ENCODE data around the gene MPPE1.
"Not testable (repeated sequence)": the region's sequence is repeated elsewhere in the genome, so short reads cannot be mapped to it uniquely, and the experiment has no call there.

Gene MPPE1

GRCh38 chr18:11923450-11923849 lies 15.3 kb upstream of the MPPE1 start:
- no peak for DNase-seq

DNA sequence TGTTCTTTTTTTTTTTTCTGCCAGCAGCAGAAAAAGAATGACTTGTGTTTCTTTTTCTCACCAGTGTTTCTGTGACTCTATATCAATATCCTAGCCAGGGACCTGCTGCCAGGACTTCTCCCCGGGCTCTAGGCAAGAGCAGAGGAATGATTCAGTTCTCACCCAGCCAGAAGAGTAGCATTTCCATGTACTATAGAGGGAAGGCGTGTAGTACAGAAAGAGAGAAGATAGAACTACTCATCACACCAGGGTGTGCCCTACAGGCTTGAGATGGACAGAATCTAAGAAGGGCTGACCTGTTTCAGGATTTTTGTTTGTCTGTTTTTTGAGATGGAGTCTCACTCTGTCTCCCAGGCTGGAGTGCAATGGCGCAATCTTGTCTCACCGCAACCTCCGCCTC lies 11.4 kb upstream of the MPPE1 start:
- not testable (repeated sequence) for DNase-seq

DNA sequence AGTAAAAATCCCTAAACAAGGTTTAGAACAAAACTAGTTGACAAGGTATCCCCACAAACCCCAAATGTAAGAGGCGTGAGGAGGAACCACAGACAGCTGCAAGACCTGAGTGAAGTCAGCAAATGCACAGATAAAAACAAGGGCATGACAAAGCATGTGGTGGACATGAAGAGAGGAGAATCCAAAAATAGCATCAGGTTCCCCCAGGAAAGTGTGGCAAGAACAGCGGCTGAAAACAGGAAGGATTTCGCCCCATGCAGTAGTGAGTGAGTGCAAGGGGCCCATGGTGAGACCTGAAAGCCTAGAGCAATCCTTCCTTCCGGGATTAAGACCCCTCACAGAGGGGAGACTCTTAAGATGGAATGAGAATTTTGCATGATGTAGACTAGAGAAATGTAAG lies 8.8 kb upstream of the MPPE1 start:
- not testable (repeated sequence) for DNase-seq

GRCh38 chr18:11909591-11910026 lies 1.5 kb upstream of the MPPE1 start:
- peak; percentile 42 for DNase-seq

DNA sequence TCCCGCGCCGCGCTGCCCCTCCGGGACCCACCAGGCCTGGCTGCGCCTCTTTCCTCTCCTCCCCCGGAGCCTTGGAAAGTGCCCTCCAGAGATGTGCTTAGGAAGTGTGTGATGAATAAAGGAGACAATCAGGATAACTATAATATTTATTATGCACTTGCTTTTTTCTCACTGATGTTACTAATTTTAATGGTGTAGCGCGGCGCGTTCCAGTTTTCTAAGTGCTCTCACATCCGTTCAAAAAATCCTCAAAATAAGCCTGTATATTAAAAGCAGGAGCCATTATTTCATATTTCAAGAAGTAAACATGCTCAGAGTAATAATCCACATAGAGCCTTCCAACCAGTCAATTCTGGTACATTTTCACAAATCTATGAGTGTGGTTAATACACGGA lies 941 bp upstream of the MPPE1 start:
- DNase-seq, result peak; percentile 34

DNA sequence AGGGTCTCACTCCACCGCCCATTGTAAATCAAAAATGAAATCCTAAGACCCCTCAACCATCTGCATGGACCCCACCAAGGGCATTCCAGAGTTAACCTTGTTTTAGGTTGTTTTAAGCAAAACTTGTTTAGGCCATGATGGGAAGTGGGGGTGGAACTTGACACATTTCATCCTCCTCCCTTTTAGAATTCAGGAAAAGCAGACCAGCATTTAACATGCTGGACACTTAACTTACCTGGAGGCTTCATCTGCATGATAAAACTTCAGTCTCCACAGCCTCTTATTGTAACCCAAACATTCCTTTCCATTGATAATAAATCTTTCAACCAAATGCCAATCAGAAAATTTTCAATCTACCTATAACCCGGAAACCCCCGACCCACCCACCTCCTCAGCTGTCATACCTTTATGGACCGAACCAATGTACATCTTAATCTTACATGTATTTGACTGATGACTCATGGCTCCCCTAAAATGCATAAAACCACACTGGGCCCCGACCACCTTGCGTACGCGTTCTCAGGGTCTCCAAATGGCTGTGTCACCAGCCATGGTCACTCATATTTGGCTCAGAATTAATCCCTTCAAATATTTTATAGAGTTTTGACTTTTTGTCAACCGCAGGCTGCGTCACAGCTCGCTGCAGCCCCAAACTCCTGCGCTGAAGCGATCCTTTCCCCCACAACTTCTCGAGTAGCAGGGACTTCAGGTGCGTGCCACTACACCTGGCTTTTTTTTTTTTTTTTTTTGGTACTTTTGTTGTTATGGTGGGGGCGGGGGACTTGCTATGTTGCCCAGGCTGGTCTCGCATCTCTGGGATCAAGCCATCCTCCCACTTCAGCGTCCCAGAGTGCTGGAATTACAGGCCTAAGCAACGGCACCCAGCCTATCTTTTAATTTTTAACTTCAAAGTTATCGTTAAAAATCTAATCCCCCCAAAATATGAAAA lies 917 bp downstream of the MPPE1 start:
- no peak for DNase-seq

- no peak for DNase-seq
These were observed 1.9 kb downstream of the MPPE1 start for GRCh38 chr18:11906176-11906575.

DNA sequence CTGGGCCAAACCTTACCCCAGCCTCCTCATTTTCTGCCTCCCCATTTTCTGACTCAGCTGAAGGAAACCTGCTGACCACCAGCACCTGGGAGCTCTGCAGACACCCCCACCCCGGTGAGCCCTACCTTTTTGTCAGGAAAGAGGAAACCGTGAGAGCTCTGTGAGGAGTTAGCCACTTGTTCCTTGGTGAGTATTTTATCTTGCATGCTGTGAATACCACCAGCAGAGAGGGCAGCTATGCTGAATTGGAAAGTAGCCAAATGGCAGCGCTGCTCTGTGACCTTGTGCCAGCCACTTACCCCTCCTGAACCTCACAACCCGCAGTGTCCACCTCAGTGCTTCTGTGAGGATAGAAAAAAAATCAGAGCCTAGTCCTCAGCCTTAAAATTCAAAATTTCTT lies 2.5 kb downstream of the MPPE1 start:
- DNase-seq, result no peak

DNA sequence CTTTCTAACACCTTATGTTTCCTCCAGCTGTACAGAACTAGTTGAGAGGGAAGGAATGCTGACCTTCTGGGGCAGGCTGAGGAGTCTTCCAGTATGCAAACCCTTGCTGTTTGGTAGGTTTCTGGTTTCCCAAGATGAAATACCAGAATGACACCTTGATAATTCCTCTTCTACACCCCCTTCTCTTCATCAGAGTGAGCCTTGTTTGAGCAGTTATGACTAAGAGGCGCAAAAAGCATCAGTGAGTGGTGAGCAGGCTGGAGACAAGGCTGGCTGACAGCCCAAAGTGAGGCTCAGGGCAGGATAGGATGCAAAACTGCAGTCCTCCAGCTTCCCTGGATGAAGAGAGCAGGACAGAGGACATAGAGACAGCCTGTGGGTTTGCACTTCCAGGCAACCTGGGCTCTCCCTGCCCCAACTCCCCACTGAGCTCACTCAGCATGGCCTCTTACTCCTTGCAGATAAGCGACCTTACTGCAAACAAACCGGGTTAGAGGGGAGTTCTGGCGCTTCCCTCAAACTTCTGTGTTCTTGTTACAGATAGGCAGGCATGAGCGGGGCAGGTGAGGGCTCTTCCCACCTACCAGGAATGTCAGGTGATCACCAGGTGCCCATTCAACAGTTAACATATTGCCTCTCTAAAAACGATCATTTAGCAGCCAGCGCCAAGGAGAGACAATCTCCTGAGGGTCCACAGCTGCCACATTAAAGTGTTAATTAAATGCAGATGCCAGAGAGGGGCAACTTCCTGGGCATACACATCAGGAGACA lies 5.4 kb downstream of the MPPE1 start:
- no peak for DNase-seq

DNA sequence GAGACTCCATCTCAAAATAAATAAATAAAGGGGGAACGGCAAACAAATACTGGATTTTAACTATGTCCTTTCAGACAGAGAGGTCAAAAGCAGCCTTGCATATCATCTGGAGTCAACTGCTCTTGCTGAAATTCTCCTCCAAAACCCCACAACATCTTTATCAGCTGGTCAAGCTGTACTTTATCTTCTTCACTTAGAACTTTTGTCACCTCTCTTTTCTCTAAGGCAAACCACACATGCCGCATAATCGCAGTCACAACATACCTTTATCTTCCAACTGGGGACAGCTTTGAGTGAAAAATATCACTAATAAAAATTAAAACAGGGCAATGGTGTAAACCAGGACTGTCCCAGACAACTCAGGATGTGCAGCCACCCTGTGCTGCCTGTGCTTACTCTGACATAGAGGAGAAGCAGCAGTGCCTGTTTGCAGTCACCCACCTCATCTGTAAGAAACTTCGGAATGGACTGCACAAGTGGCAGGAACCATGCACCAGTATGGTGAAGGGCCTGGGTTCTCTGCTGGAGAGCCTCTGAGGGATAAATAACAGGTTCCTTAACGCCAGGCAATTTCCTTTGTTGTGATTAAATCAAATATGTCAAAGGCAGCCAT lies 6.2 kb downstream of the MPPE1 start:
- no peak for DNase-seq

DNA sequence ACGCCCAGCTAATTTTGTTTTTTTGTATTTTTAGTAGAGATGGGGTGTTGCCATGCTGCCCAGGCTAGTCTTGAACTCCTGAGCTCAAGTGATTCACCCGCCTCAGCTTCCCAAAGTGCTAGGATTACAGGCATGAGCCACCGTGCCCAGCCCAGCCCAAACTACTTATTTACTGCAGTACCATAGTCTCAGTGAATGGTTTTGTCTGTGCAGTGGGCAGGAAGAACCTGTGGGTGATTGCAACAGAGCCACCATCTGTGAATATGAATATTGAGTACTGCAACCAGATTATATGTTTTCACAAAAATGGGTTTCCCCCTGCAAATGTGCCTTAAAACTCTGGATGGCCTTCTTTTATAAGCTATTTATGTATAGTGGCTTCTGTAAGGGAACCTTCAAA lies 9.1 kb downstream of the MPPE1 start:
- DNase-seq, result no peak

GRCh38 chr18:11897781-11898180 lies 10.3 kb downstream of the MPPE1 start:
- no peak for DNase-seq

GRCh38 chr18:11892438-11892837 lies 15.7 kb downstream of the MPPE1 start:
- not testable (repeated sequence) for DNase-seq

GRCh38 chr18:11891737-11892136 lies 16.4 kb downstream of the MPPE1 start:
- no peak for DNase-seq

GRCh38 chr18:11889284-11889683 lies 18.8 kb downstream of the MPPE1 start:
- DNase-seq, result no peak

GRCh38 chr18:11888726-11889125 lies 19.4 kb downstream of the MPPE1 start:
- no peak for DNase-seq

GRCh38 chr18:11887328-11888128 lies 20.6 kb downstream of the MPPE1 start:
- peak; percentile 30 for DNase-seq

- DNase-seq, result no peak
These were observed 21.5 kb downstream of the MPPE1 start for GRCh38 chr18:11886577-11887110.

DNA sequence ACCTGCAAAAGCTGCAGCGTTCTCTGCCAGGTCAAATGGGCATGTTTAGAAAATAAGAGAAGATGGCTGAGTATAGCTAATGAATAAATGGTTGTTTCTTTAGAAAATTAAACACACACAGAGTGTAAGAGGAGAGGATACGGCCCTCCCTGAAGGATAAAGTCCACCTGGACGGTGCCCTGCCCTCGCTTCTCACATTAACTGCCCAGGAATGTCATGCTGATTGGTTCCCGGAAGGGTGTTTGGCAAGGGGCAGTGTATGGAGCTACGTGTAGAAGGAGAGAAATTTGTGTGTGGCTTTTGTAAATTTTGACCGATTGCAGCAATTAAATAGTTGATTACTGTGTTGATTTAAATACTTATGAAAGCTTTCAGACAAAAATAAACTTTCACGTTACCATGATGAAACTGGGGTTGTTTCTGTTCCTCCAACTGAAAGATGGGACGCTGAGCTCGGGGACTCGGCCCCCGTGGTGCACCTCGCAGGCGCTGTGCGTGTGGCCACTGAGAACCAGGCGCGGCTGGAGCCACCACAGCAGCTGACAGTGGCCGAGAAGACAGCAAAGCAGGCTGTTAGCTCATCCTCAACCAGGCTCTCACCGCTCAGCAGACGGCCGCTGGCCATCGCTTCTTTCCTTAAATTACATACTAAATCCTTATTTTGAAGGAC lies 22.7 kb downstream of the MPPE1 start:
- DNase-seq, result no peak

- no peak for DNase-seq
These were observed 23.6 kb downstream of the MPPE1 start for GRCh38 chr18:11884396-11885030.

DNA sequence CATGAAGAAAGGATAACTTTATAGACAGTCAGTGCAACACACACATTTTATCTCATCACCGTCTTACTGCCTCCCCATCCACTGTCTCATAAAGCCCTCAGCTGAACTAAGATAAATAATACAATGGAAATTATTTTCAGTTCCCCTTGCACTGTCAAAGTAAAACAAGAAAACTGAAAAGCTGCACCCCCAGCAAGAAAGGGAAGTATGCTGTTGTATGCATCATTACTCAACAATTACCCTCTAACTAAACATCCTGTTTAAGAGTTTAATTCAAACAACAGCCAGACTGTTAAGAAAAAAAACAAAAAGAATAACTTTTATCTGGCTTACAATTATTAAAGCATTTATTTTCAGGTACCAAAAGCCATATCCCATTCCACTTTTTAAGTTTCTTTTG lies 25.0 kb downstream of the MPPE1 start:
- no peak for DNase-seq
